ACC112 (cell line): ENCODE data around the gene MBTPS1.

Experiments
- H2AFZ ChIP-seq: fragments of 200-600 bp; sonication (generic); one replicate; pipeline ENCODE4 v1.6.0; 2017; ENCODE audit warnings: antibody characterized with exemption, low read length; ENCODE audit not compliant: unreplicated experiment
- H3K27ac ChIP-seq: fragments of 200-600 bp; sonication (generic); 2 replicates; pipeline ENCODE4 v1.5.1; 2014; ENCODE audit warnings: low read depth, mild to moderate bottlenecking, antibody characterized with exemption, low read length, moderate library complexity
- H3K27me3 ChIP-seq: fragments of 200-600 bp; sonication (generic); 2 replicates; pipeline ENCODE4 v1.6.1; 2014; ENCODE audit warnings: mild to moderate bottlenecking, antibody characterized with exemption, low read length, moderate library complexity, mixed read lengths; ENCODE audit not compliant: insufficient read depth
- H3K36me3 ChIP-seq: fragments of 200-600 bp; sonication (generic); 2 replicates; pipeline ENCODE4 v1.6.1; 2016; ENCODE audit warnings: mild to moderate bottlenecking, antibody characterized with exemption, low read length, moderate library complexity, mixed read lengths; ENCODE audit not compliant: insufficient read depth
- H3K4me1 ChIP-seq: fragments of 200-600 bp; sonication (generic); one replicate; pipeline ENCODE4 v1.6.1; 2016; ENCODE audit warnings: low read length, mixed read lengths; ENCODE audit not compliant: insufficient read depth, unreplicated experiment, control insufficient read depth
- H3K4me3 ChIP-seq: fragments of 200-600 bp; sonication (generic); 2 replicates; pipeline ENCODE4 v1.5.1; 2014; ENCODE audit warnings: mild to moderate bottlenecking, low read depth, low read length
- H3K79me2 ChIP-seq: fragments of 200-600 bp; sonication (generic); one replicate; pipeline ENCODE4 v1.6.0; 2016; ENCODE audit warnings: low read length; ENCODE audit not compliant: control insufficient read depth, unreplicated experiment, insufficient read depth

MBTPS1 gene

DNA sequence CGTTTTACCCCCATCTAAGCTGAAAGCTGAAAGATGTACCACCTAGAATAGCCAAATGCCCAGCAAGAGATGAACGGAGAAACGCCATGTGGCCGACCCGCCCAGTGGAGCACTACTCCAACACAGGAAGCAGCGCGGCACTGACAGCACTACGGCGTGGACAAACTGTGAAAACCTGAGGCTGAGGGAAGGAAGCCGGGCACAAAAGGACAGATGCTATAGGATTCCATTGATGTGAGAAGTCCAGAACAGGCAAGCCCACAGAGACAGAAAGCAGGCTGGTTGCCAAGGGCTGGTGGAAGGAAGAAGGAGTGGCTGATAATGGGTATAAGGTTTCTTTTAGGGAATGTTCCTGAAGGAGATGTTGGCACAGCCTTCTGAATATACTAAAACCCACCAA lies 44.7 kb downstream of the MBTPS1 start:
- Histone ChIP-seq H3K79me2 (no peaks in the 10 kb centered on the region), H3K27me3 (no peaks in the 10 kb centered on the region), H3K36me3 (peaks cover 10% of the 10 kb centered on the region), H3K4me1 (no peaks in the 10 kb centered on the region), H3K27ac (no peak overlapping the region), H2AFZ (no peak overlapping the region), H3K4me3 (no peak overlapping the region)

- Histone ChIP-seq H3K4me3 (no peak overlapping the region), H3K27ac (no peak overlapping the region), H3K36me3 (peaks cover 10% of the 10 kb centered on the region; the same call in 1 of the 2 replicates), H3K27me3 (no peaks in the 10 kb centered on the region), H3K79me2 (no peaks in the 10 kb centered on the region), H2AFZ (no peak overlapping the region), H3K4me1 (no peaks in the 10 kb centered on the region)
These were observed 45.6 kb downstream of the MBTPS1 start for GRCh38 chr16:84071121-84071520.

- no peak overlapping the region for H3K4me3 ChIP-seq
- no peak overlapping the region for H3K27ac ChIP-seq
- peaks cover 9% of the 10 kb centered on the region; the same call in 1 of the 2 replicates for H3K36me3 ChIP-seq
- no peaks in the 10 kb centered on the region for H3K79me2 ChIP-seq
- H2AFZ ChIP-seq: no peak overlapping the region
- H3K4me1 ChIP-seq: no peaks in the 10 kb centered on the region
- no peaks in the 10 kb centered on the region for H3K27me3 ChIP-seq
These were observed 47.2 kb downstream of the MBTPS1 start for GRCh38 chr16:84069540-84069939.

DNA sequence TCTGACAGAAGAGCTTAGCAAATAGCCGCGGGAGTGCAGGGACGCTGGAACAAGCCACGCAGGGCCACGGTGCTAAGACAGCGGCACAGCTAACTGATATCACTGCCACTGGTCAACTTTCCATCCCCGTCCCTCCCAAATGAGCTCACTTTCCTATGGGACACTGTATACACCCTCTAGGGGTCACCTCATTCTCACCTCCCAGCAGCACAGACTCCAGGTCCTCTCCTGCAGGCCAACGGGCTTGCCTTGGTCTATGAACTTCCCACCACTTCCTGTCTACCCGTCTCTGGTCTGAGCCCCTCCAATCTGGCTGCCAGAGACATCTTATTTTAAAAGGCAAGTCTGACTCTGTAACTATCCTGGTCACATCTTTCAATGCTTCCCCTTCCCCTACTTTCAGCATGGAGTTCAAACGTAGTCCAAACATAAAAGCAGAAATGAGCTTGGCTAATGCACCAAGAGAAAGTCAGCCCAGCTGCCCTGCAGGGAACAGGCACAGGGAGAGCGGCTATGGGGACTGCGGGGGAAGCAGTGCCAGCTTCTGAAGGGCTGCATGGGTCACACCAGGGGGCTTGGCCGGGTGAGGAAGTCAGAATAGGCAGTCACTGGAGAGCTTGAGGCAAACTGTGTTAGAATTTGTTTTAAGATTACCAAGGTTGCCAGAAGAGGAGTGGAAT lies 47.8 kb downstream of the MBTPS1 start:
- Histone ChIP-seq H3K36me3 (peaks cover 8% of the 10 kb centered on the region; the same call in 1 of the 2 replicates), H3K27ac (no peak overlapping the region), H3K4me1 (no peaks in the 10 kb centered on the region), H2AFZ (no peak overlapping the region), H3K27me3 (no peaks in the 10 kb centered on the region), H3K79me2 (no peaks in the 10 kb centered on the region), H3K4me3 (no peak overlapping the region)

DNA sequence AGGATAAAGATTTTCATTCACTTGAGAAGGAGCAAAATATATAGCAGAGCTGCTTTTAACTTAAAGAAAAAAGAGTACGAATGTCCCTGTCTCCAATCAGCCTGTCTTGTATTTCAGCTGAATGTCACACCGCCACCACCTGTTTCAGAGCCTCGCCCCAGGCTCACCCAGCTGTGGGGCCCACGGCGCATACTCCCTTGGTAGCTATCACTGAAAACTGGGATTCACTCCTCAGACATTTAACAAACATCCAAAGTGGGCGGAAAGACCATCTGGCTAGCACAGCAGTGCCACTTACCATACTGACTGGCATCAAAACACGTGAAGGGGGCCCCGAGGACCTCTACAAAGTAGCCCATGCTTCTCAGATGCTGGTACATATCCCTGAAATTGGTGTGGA lies 48.7 kb downstream of the MBTPS1 start:
- no peaks in the 10 kb centered on the region for H3K27me3 ChIP-seq
- H2AFZ ChIP-seq: no peak overlapping the region
- peaks cover 8% of the 10 kb centered on the region; the same call in 1 of the 2 replicates for H3K36me3 ChIP-seq
- no peak overlapping the region for H3K4me3 ChIP-seq
- H3K79me2 ChIP-seq: no peaks in the 10 kb centered on the region
- H3K4me1 ChIP-seq: no peaks in the 10 kb centered on the region
- H3K27ac ChIP-seq: no peak overlapping the region

DNA sequence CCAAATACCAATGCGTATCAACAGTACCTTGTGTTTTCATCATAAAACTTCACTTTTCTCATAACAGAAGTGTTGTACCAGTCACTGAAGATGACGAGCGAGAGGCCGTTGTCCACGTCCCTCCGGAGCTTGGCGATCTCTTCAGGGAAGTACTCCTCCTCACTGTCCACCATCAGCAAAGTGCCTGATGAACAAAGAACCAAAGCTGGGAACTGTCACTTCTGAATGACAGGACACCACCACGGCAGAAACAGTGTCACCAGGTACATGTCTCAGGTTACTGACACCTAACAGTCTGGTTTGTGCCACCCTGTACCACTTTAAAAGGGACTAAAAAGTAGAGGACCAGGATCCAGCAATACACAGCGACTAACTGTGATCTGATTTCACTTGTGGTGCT lies 49.1 kb downstream of the MBTPS1 start:
- Histone ChIP-seq H3K27ac (no peak overlapping the region), H3K4me1 (no peaks in the 10 kb centered on the region), H3K79me2 (no peaks in the 10 kb centered on the region), H2AFZ (no peak overlapping the region), H3K4me3 (no peak overlapping the region), H3K27me3 (no peaks in the 10 kb centered on the region), H3K36me3 (peaks cover 8% of the 10 kb centered on the region; the same call in 1 of the 2 replicates)

DNA sequence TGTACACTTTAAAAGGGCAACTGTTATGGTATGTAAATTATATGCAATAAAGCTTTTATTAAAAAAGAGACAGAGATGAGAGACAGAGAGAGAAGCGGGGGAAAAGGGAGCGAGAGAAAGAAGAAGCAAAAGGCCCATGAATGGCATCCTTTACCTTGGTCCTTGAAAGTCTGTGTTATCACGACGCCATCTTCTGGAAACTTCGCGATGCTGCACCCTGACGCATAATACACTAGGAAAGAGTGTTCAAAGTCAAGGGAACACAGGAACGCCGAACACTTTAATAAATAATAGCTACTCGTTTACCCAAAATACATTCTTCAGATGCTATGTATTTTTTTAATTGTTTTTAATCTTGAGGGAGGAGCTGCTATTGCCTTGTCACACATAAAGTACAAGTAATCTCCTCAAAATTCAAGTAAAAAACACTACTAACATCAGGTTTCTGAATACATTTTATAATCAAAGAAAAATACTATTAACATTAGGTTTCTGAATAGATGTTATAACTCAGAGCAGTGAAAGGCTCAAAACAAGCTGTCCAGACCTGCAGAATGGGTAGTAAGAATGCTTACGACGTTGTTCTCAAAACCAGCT lies 51.1 kb downstream of the MBTPS1 start:
- Histone ChIP-seq H3K27ac (no peak overlapping the region), H3K36me3 (peaks cover 11% of the 10 kb centered on the region; the same call in 1 of the 2 replicates)

GRCh38 chr16:84063980-84064379 lies 52.8 kb downstream of the MBTPS1 start:
- Histone ChIP-seq H3K79me2 (no peaks in the 10 kb centered on the region), H3K4me3 (no peak overlapping the region), H2AFZ (no peak overlapping the region), H3K36me3 (peaks cover 11% of the 10 kb centered on the region; the same call in 1 of the 2 replicates), H3K27me3 (no peaks in the 10 kb centered on the region), H3K27ac (no peak overlapping the region), H3K4me1 (no peaks in the 10 kb centered on the region)

More for the DNA sequence above, 51.1 kb downstream of the MBTPS1 start:
- no peaks in the 10 kb centered on the region for H3K79me2 ChIP-seq
- H3K4me1 ChIP-seq: no peaks in the 10 kb centered on the region
- H3K27me3 ChIP-seq: no peaks in the 10 kb centered on the region
- no peak overlapping the region for H3K4me3 ChIP-seq
- no peak overlapping the region for H2AFZ ChIP-seq

- H2AFZ ChIP-seq: no peak overlapping the region
- H3K4me3 ChIP-seq: no peak overlapping the region
- no peaks in the 10 kb centered on the region for H3K79me2 ChIP-seq
- H3K27ac ChIP-seq: no peak overlapping the region
- no peaks in the 10 kb centered on the region for H3K27me3 ChIP-seq
- no peaks in the 10 kb centered on the region for H3K4me1 ChIP-seq
- H3K36me3 ChIP-seq: peaks cover 11% of the 10 kb centered on the region; the same call in 1 of the 2 replicates
These were observed 53.8 kb downstream of the MBTPS1 start for GRCh38 chr16:84062734-84063640.

- Histone ChIP-seq H3K4me1 (no peaks in the 10 kb centered on the region), H3K27ac (no peak overlapping the region), H2AFZ (no peak overlapping the region), H3K79me2 (no peaks in the 10 kb centered on the region), H3K27me3 (no peaks in the 10 kb centered on the region), H3K36me3 (peaks cover 4% of the 10 kb centered on the region; the same call in 1 of the 2 replicates), H3K4me3 (no peak overlapping the region)
These were observed 55.4 kb downstream of the MBTPS1 start for GRCh38 chr16:84061236-84061819.
